Lower leg skin (tissue), 3 donors: ENCODE measurements around the gene FCRLB.

ENCODE experiments used
- POLR2A ChIP-seq, 2 donors: fragments of 450-650 bp; IDR thresholded peaks; one replicate each; pipeline ENCODE4 v1.6.1; 2016 to 2017; ENCODE audit warnings: antibody characterized with exemption in 2 of 2, mild to moderate bottlenecking in 1 of 2, moderate library complexity in 1 of 2
- TF ChIP-seq, protein P1 (sequence below), 3 donors: fragments of 450-650 bp; IDR thresholded peaks; one replicate each; pipeline ENCODE4 v1.5.1; 2016; ENCODE audit warnings: antibody characterized with exemption in 3 of 3, mild to moderate bottlenecking in 3 of 3, moderate library complexity in 2 of 3

DNA sequence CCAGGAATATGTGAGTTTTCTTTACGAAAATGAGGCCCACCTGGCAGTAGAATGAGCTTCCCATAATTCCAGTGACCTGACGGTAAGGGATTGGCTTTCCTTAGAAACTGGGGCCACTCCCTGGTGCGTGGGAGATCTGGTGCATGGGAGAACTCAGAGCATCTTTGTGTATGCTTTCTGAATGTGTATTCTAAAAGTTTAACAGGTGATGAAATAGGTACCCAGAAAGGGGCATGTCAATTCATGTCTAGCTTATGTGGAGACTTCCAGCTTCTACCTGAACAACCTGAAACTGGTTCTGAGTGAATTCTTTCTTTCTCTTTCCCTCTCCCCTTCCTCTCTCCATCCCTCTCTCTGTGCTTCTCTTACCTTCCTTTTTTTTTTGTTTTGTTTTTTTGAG is 29.5 kb upstream of the FCRLB start:
- TF ChIP-seq POLR2A (IDR thresholded peaks at IDR 0.05) = no peak
- TF ChIP-seq, protein P1, sequence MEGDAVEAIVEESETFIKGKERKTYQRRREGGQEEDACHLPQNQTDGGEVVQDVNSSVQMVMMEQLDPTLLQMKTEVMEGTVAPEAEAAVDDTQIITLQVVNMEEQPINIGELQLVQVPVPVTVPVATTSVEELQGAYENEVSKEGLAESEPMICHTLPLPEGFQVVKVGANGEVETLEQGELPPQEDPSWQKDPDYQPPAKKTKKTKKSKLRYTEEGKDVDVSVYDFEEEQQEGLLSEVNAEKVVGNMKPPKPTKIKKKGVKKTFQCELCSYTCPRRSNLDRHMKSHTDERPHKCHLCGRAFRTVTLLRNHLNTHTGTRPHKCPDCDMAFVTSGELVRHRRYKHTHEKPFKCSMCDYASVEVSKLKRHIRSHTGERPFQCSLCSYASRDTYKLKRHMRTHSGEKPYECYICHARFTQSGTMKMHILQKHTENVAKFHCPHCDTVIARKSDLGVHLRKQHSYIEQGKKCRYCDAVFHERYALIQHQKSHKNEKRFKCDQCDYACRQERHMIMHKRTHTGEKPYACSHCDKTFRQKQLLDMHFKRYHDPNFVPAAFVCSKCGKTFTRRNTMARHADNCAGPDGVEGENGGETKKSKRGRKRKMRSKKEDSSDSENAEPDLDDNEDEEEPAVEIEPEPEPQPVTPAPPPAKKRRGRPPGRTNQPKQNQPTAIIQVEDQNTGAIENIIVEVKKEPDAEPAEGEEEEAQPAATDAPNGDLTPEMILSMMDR (IDR thresholded peaks at IDR 0.05) = no peak
